Stimulated activated CD4-positive, alpha-beta T cell treated with anti-CD3 and anti-CD28 coated beads, TNF-alpha, amount 100 ng/mL, for 4 hours (primary cell): ENCODE measurements around the gene LCLAT1.

Experiments used
- DNase-seq, 3 experiments: peaks; one replicate each; pipeline ENCODE4 v3.0.0-alpha.2; 2020; ENCODE audit warnings: low read depth in 3 of 3

Gene LCLAT1

GRCh38 chr2:30422444-30423040 lies 24.5 kb upstream of the LCLAT1 start:
- DNase-seq, result peak; percentile 42 to 78 (median 76)

GRCh38 chr2:30424231-30424630 lies 22.8 kb upstream of the LCLAT1 start:
- no peak for DNase-seq

- no peak for DNase-seq
These were observed 21.7 kb upstream of the LCLAT1 start for GRCh38 chr2:30425326-30425725.

- DNase-seq, result no peak
These were observed 19.3 kb upstream of the LCLAT1 start for GRCh38 chr2:30427606-30428347.

- no peak for DNase-seq
These were observed 18.7 kb upstream of the LCLAT1 start for GRCh38 chr2:30428348-30428662.

GRCh38 chr2:30428827-30429461 lies 18.1 kb upstream of the LCLAT1 start:
- no peak for DNase-seq

- DNase-seq, result no peak
These were observed 13.3 kb upstream of the LCLAT1 start for GRCh38 chr2:30433541-30434299.

- no peak for DNase-seq
These were observed 12.3 kb upstream of the LCLAT1 start for GRCh38 chr2:30434708-30435107.

- DNase-seq, result no peak
These were observed 10.1 kb upstream of the LCLAT1 start for GRCh38 chr2:30436859-30437435.

- no peak for DNase-seq
These were observed 9.1 kb upstream of the LCLAT1 start for GRCh38 chr2:30437809-30438548.

- DNase-seq, result no peak
These were observed 7.8 kb upstream of the LCLAT1 start for GRCh38 chr2:30439296-30439695.

- no peak for DNase-seq
These were observed 7.2 kb upstream of the LCLAT1 start for GRCh38 chr2:30439879-30440278.

GRCh38 chr2:30441023-30441422 lies 6.0 kb upstream of the LCLAT1 start:
- no peak for DNase-seq

GRCh38 chr2:30443081-30443480 lies 4.0 kb upstream of the LCLAT1 start:
- DNase-seq, result no peak

GRCh38 chr2:30444273-30444672 lies 2.8 kb upstream of the LCLAT1 start:
- no peak for DNase-seq

GRCh38 chr2:30445266-30445821 lies 1.7 kb upstream of the LCLAT1 start:
- no peak for DNase-seq

GRCh38 chr2:30446602-30447148 lies 371 bp upstream of the LCLAT1 start:
- DNase-seq, result no peak

GRCh38 chr2:30448308-30448707 lies 1.3 kb downstream of the LCLAT1 start:
- DNase-seq, result no peak

GRCh38 chr2:30448866-30449265 lies 1.8 kb downstream of the LCLAT1 start:
- DNase-seq, result no peak

- no peak for DNase-seq
These were observed 3.0 kb downstream of the LCLAT1 start for GRCh38 chr2:30450025-30450424.

GRCh38 chr2:30453498-30453897 lies 6.5 kb downstream of the LCLAT1 start:
- no peak for DNase-seq
